A673 (cell line): ENCODE results near the gene LRCH2.

Experiments
- EZH2 ChIP-seq: fragments of 200-600 bp; sonication (generic); IDR thresholded peaks from 2 replicates; pipeline ENCODE4 v1.6.1; 2017; ENCODE audit warnings: borderline replicate concordance, low read depth, mild to moderate bottlenecking, mixed read lengths, antibody characterized with exemption, low read length; ENCODE audit not compliant: poor library complexity, severe bottlenecking
- TF ChIP-seq, protein P1 (sequence below): fragments of 300-800, 200-600 bp; sonication (generic); conservative IDR thresholded peaks from 2 replicates; pipeline ENCODE4 v1.5.1; 2017; ENCODE audit warnings: low read depth, mild to moderate bottlenecking, antibody characterized with exemption, low read length, moderate library complexity, mixed read lengths

DNA sequence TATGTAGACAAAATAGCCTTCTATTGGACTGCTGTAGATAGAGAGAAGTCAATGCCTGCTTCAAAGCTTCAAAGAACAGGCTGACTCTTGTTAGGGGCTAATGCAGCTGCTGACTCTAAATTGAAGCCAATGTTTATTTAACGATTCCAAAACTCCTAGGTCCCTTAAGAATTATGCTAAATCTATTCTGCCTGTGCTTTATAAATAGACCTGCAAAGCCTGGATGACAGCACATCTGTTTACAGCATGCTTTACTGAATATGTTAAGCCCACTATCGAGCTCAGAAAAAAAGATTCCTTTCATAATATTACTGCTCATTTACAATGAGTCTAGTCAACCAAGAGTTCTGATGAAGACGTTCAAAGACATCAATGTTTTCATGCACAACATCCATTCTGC lies 99.5 kb downstream of the LRCH2 start:
- TF ChIP-seq, protein P1, sequence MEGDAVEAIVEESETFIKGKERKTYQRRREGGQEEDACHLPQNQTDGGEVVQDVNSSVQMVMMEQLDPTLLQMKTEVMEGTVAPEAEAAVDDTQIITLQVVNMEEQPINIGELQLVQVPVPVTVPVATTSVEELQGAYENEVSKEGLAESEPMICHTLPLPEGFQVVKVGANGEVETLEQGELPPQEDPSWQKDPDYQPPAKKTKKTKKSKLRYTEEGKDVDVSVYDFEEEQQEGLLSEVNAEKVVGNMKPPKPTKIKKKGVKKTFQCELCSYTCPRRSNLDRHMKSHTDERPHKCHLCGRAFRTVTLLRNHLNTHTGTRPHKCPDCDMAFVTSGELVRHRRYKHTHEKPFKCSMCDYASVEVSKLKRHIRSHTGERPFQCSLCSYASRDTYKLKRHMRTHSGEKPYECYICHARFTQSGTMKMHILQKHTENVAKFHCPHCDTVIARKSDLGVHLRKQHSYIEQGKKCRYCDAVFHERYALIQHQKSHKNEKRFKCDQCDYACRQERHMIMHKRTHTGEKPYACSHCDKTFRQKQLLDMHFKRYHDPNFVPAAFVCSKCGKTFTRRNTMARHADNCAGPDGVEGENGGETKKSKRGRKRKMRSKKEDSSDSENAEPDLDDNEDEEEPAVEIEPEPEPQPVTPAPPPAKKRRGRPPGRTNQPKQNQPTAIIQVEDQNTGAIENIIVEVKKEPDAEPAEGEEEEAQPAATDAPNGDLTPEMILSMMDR = no peak
- TF ChIP-seq EZH2 = no peak
